Hematopoietic multipotent progenitor cell (in vitro differentiated cells): Measurements from ENCODE around the gene OR2AK2. TPM values are rescaled to one million over a fixed set of nuclear protein-coding genes. Genes with fewer than 3 reads are reported as not detected.
A peak's percentile ranks its signal among the peaks of the same experiment; 100 is the strongest.

ENCODE experiments used
- DNase-seq, 3 donors: peaks; one replicate each; pipeline ENCODE4 v3.0.0-alpha.2; 2011 to 2015; ENCODE audit warnings: low read depth in 2 of 3, low spot score in 2 of 3
- total RNA-seq: library from RNA; depleted of rRNA; stranded (reverse); fragments of >200 nt; gene quantifications from one replicate; pipeline ENCODE4 v1.2.3, GENCODE V29; 2012

The OR2AK2 gene, protein sequence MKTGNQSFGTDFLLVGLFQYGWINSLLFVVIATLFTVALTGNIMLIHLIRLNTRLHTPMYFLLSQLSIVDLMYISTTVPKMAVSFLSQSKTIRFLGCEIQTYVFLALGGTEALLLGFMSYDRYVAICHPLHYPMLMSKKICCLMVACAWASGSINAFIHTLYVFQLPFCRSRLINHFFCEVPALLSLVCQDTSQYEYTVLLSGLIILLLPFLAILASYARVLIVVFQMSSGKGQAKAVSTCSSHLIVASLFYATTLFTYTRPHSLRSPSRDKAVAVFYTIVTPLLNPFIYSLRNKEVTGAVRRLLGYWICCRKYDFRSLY
- total RNA-seq, result 3.2 TPM

DNA sequence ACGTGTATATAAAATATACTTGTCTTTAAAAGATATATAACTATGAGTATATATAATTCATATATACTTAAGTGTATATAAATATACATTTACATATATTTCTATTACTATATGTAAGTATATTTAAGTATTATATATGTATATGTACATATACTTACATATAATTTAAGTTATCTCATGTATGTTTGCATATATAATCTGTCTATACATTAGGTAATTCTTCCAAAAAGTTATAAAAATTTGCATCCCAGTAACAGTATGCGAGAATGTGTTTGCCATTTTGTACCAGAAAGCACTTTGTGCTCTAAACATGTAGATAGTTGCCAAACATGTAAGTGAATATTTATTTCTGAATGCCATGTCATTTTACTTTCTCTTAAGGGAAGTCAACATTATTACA, at the start of gene OR2AK2:
OR2AK2 (plus strand) TSS at position 301 of the 400 bp plus-strand sequence. CDS start 144 bp downstream, outside the sequence.
- DNase-seq, result no peak

DNA sequence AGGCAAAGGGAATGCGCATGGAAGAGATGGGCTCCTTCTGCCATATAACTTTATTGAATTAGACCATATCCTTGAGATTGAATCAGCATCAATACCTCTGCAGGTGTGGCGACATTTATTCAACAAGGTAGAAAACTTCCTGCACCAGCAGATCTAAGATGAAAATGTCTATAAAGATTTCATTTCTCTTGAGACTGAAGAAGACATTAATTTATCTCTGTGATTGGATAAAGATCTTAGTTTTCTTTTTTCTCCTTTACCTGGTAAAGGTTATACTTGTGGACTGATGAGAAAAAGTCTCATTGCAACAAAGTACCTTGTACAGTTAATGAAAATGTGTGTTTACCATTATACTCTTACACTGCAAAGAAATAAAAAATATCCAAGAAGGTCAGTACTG, 45.1 kb upstream of the OR2AK2 start, which contains the start of gene OR2T8:
OR2T8 (plus strand) TSS at position 301 of the 400 bp plus-strand sequence. CDS start 766 bp downstream, outside the sequence.
- DNase-seq, result no peak

DNA sequence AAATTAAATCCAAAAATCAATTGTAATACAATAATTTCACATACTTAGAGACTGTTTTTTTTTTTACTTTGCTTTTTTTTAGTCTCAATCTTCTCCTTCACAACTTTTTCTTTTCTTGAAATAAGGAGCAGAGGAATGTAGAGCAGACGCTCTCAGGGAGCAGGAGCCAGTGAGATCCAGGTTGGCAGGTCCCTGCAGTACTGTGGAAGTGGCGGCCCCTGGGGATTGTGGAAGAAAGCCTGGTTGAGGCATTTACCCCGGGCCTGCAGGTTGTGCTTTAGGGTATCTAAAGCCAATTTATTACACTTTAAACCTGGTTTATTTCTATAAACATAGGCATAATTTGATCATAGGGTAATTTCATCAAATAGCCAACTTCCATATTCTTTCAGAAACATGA, 41.1 kb upstream of the OR2AK2 start:
- DNase-seq, result no peak

DNA sequence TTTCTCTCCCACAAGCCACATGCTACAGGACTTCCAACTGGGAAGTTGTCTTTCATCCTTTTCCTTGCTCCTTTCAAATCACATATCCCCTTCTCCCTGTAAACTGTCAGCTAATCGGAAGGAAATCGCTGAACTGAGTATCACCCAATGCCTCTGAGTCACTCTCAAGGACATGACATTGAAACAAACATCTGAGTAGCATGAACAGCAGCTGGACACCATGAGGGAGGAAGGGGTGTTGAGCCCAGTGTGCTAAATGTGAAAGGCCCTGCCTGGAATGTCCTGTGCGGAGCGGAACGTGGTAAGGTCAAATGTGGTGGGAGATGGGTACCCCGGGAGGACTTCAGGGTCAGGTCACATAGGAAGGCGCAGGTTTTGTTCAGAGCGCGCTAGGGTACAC, 40.2 kb upstream of the OR2AK2 start, which contains the start of gene OR2AJ1:
OR2AJ1 (plus strand) TSS at position 22 of the 400 bp plus-strand sequence. CDS start 8,880 bp downstream, outside the sequence.
- DNase-seq, result no peak

DNA sequence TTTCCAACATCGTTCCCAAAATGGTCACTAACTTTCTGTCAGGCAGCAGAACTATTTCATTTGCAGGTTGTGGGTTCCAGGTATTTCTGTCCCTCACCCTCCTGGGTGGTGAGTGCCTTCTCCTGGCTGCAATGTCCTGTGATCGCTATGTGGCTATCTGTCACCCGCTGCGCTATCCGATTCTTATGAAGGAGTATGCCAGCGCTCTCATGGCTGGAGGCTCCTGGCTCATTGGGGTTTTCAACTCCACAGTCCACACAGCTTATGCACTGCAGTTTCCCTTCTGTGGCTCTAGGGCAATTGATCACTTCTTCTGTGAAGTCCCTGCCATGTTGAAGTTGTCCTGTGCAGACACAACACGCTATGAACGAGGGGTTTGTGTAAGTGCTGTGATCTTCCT, 31.0 kb upstream of the OR2AK2 start:
- DNase-seq, result no peak

DNA sequence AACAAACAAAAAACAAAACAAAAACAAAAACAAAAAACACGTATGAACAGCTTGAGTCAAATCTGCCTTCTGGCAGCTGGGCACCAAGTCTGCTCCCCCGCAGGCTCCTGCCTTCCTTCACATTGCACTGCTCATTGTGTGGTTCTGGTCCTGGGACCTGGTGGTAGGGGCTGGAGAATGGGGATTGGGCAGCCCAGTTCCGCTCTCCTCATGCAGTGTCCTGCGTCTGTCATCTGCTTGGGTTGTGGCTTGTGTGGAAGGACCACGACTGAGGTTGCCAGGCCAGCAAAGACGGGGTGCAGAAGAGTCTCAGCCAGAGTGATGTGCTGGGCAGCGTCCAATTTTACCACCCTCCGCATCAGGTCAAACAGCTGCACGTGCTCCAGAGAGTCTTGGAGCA, 29.3 kb upstream of the OR2AK2 start:
- no peak for DNase-seq

DNA sequence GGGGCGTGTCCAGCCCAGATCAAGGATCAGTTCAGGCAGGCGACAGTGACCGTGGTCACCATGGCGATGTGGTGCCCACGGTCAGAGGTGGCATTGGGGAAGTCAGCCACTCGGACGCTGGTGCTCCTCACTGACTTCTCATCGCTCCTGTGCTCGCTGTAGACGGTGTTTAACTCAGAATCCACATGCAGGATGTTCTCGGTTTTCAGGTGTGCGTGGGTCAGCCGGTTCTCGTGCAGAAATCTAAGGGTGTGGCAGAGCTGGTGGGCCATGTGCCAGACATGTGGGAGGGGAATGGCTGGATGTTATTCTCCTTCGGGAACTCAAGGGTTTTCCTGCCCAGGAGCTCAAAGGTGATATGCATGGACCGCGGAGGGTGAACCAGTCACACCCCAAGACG, 28.6 kb upstream of the OR2AK2 start:
- no peak for DNase-seq

DNA sequence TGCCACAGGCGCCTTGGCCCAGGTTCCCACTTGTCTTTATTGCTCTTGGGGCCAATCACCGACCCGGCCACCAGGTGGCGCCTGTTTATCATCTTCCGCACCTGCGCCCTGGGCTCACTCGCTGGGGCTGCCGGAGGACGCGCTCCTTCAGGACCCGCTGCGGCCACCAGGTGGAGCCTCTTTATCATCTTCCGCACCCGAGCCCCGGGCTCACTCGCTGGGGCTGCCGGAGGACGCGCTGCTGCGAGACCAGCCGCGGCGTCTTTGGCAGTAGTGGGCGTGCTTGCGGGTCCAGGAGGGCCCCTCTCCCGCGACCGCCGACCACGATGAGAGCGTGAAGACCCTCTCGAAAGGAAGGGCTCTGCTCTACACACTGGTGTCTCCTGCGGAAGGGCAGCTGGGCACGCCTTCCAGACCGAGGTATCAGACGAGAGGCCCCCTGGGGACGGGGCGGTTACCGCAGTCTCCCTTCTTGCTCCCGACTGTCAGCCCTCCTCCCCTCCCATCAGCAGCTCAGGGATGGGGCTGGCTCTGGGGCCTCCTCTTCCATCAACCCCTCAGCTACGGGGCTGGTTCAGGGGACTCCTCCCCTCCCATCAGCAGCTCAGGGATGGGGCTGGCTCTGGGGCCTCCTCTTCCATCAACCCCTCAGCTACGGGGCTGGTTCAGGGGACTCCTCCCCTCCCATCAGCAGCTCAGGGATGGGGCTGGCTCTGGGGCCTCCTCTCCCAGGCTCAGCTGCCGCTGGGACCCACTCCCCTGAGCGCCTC, 27.9 kb upstream of the OR2AK2 start:
- DNase-seq, result peak; percentile 68 to 96 (median 95)

DNA sequence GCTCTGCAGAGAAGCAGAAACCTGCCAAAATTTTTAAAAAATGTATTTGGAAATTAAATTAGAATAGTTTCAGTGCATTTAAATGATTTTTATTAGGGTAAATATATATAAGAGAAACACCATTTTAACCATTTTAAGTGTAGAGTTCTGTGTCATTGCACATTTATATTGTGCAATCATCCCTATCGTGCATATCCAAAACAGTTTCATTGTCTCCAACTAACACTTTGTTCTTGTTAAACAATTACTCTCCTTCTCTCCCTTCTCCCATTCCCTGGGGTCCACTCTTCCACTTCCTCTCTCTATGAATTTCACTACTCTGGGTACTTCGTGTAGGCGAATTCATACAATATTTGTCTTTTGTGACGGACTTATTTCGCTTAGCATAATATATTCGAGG, 22.4 kb upstream of the OR2AK2 start:
- DNase-seq, result no peak

DNA sequence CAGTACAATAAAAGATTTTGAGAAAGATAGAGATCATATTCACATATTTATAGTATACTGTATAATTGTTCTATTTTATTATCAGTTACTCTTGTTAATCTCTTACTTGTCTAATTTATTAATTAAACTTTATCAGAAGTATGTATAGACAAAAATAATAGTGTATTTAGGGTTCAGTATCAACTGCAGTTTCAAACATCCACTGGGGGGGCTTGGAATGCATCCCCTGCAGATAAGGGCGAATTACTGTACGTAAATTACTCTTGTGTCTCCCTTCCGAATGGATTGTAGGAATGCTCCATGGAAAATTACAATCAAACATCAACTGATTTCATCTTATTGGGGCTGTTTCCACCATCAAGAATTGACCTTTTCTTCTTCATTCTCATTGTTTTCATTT, 16.5 kb upstream of the OR2AK2 start, which contains the start of gene OR2L8:
OR2L8 (plus strand) TSS at position 301 of the 400 bp plus-strand sequence; CDS start at position 301, 0 bp downstream.
- DNase-seq, result no peak

DNA sequence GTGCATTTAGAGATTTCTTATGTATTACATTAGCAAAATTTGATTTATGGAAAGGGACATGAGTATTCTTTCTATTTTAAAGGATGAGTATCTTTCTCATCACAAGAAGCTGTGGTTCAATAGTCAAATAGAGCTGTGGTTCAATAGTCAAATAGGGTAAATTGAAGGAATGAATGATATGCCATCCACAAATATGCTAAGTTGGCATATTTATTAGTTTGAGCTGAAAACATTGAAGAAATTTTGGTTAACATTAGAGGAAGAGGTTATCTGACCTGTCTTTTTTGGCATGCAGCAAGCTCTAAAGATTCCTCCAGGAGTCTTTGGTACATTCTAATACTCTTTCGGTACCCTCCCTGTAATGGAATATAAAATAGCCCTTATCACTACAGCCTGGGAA, 11.6 kb upstream of the OR2AK2 start:
- no peak for DNase-seq

DNA sequence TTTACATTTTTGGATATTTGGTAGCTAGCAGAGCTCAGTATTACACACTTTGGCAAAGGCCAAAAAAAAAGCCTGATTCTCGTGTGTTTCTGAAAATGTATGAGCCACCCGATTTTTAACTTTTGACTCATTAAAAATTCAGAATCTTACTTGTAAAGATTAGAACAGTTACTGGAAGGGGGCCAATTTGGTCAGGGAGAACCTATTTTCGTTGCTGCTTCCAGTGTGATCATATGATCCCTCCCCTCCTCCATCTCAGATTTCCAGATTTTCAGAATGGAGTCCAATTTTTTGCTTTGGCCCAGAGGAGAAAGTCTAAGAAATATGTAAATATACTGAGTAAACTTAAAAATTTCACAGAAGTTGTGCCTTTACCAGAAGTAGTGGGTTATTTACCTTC, 3.2 kb upstream of the OR2AK2 start:
- peak in 1 of 3 donors; percentile 60 for DNase-seq

DNA sequence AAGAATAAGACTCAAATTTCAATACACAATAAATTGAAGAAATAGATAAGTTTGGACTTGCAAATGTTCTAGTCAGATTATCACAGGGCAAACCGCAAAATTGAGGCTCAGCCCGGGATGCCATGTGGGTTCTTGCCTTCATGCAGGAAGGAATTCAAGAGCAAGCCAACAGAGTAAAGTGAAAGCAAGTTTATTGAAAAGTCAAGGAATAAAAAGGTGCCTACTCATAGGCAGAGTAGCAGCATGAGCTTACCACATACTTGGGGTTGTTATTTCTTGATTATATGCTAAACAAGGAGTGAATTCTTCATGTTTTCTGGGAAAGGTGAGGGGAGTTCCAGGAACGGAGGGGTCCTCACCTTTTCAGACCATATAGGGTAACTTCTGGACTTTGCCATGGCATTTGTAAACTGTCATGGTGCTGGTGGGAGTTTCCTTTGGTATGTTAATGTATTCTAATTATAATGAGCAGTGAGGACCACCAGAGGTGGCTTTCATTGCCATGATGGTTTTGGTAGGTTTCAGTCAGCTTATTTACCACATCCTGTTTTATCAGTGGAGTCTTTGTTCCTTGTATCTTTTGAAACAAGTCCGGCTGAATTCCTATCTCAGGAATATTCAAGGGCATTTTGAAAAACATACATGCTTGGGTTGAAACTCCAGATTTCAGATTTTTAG, 2.0 kb upstream of the OR2AK2 start:
- DNase-seq, result peak in 2 of 3 donors; percentile 41 to 56

DNA sequence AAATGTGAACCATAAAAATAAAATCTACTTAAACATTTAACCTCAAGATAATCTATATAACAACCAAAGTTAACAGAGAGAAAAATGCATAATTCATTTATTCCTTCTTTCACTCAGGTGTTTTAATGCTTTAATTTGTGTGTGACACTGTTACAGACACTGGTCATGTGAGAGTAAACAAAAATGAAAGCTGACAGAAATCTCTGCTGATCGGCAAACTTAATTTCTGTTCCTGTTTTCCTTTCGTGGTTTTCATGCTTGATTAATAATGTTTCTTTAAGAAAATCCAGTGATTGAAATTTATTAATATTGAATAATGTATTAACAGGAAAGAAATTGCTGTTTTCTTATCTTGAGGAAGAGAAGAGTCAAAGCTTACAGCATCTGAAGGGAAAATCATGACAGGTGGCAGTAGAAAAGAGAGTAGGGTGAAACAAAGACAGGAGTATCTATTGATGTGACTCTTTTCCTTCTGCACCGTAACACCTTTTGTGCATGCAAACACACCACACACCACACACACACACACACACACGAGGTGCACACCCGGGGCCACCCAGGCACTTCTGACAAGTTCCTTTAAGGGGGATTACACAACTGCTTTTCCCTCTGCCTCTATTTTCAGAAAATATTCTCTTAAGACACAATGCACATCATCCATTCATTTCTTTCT, 1.6 kb downstream of the OR2AK2 start:
- no peak for DNase-seq

DNA sequence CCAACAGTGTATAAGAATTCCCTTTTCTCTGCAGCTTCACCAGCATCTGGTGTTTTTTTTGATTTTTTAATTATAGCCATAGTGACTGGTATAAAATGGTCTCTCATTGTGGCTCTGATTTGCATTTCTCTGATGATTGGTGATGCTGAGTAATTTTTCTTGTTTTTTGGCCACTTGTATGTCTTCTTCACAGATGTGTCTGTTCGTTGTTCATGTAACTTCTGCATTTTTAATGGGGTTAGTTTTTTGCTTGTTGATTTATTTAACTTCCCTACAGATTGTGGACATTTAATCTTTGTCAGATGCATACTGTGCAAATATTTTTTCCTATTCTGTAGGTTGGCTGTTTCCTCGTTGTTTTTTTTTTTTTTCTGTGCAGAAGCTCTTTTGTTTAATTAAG, 28.0 kb downstream of the OR2AK2 start:
- DNase-seq, result peak in 1 of 3 donors; percentile 52

DNA sequence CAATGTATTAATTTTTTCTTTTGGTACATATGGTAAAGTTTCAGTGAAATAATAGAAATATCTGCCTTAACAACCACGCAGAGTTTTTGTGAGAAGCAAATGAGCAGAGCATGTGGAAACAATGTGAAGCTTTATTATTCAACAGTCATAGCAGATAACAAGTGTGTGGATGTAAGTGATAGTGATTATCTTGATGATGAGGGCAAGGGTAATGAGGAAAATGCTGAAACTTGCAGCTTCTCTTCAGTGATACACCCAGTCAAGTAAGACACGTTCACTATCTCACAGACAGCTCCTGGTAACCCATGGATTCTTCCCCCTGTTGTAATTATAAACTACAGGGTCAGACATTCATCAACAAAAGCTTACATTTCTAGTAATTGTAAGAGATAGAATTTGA, 33.8 kb downstream of the OR2AK2 start:
- no peak for DNase-seq

DNA sequence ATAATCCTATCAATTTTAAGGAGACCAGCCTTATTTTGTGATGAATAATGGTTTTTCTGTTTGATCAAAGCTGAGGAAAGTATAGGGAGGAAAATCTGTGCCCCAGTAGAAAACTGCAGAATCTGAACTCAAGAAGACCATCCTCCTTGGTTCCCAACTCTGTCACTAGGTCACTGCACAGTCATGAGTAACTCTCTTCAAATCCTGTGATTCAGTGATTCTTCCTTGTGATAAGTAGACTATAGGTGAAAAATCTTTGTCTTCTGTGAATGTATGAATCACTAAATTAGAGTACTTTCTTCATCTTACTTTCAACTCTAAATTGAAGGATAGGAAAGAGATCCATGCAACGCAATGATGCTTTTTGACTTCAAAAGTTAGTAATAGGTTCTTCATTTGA, 35.1 kb downstream of the OR2AK2 start:
- no peak for DNase-seq

DNA sequence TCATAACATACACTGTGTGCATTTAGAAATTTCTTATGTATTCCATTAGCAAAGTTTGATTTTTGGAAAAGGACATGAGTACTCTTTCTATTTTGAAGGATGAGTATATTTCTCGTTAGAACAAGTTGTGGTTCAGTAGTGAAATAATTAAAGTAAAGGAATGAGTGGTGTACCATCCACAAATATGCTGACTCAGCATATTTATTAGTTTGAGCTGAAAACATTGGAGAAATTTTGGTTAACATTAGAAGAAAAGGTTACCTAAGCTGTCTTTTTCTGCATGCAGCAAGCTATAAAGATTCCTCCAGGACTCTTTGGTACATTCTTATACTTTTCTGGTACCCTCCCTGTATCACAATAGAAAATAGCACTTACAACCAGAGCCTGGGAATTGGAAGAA, 42.7 kb downstream of the OR2AK2 start:
- no peak for DNase-seq

DNA sequence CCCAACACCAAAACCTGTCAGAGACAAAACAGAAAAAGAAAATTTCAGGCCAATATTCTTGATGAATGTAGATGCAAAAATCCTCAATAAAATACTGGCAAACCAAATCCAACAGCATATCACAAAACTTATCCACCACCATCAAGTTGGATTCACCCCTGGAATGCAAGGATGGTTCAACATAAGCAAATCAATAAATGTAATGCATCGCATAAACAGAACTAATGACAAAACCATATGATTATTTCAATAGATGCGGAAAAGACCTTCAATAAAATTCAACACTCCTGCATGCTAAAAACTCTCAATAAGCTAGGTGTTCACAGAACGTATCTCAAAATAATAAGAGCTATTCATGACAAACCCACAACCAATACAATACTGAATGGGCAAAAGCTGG, 44.6 kb downstream of the OR2AK2 start:
- DNase-seq, result peak in 1 of 3 donors; percentile 32

DNA sequence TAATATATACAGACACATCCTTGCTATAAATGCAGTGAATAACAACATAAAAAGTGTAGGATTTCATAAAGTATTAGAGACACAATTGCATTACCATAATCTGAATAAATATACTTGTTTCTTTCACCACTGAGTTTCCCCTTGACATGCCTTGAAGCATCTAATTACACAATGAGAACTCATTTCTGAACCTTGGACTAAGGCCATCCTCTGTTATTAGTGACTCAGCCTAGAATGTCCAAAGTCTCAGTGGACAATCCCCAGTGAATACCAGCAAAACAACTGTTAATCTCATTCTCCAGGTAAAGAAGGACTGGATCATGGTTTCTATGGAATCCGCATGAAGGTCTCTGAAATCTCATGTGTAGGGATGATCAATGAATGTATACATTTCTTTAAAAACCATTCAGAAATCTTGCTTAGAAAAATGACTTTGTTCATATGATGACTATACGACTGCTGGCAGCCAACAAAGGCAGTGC, 48.2 kb downstream of the OR2AK2 start, which contains the start of gene OR2L5:
OR2L5 (plus strand) TSS at position 432 of the 482 bp plus-strand sequence. CDS start 8,288 bp downstream, outside the sequence.
- no peak for DNase-seq
